Measurements from ENCODE around the gene TUBA4A. TPM values are rescaled to one million over a fixed set of nuclear protein-coding genes. Genes with fewer than 3 reads are reported as not detected.
"Not testable (repeated sequence)": the region's sequence is repeated elsewhere in the genome, so short reads cannot be mapped to it uniquely, and the experiment has no call there.

The TUBA4A gene
- total RNA-seq, 1 donor from 2014 or later = not detected

GRCh38 chr2:219204425-219205164, 49.1 kb downstream of the TUBA4A start:
- Histone ChIP-seq H2AFZ (replicated peaks) (no peak overlapping the region), H3K27ac (no peak overlapping the region), H3K27me3 (no peaks in the 10 kb centered on the region), H3F3A (ENCODE audit: low read depth) (peaks cover 26% of the 10 kb centered on the region), H3K9me3 (ENCODE audit: low read depth) (no peaks in the 10 kb centered on the region), H4K20me1 (ENCODE audit: low read depth) (no peaks in the 10 kb centered on the region), H3K4me2 (no peak overlapping the region), H3K36me3 (no peaks in the 10 kb centered on the region), H3K4me3 (no peak overlapping the region), H3K79me2 (ENCODE audit: low read depth) (no peaks in the 10 kb centered on the region), H3K9ac (no peak overlapping the region), H3K4me1 (peaks cover 7% of the 10 kb centered on the region)
- peaks cover 28% of the 10 kb centered on the region for H3K4me1 Mint-ChIP-seq
- DNase-seq (ENCODE audit: low spot score) = no peak
- H3K9me3 Mint-ChIP-seq = peaks cover 12% of the 10 kb centered on the region
- peak overlapping the region; percentile 95 for H3K4me3 Mint-ChIP-seq
- peaks cover 2% of the 10 kb centered on the region for H3K36me3 Mint-ChIP-seq
- H3K27ac Mint-ChIP-seq = no peak overlapping the region
- TF ChIP-seq EZH2 (IDR thresholded peaks at IDR 0.05) = no peak
- no peak for TF ChIP-seq CTCF (IDR thresholded peaks at IDR 0.05)
- H3K27me3 Mint-ChIP-seq (ENCODE audit: insufficient read depth, low read depth) = peaks cover 2% of the 10 kb centered on the region

GRCh38 chr2:219201331-219201730, 52.4 kb downstream of the TUBA4A start:
- H3K27me3 Mint-ChIP-seq (ENCODE audit: insufficient read depth, low read depth); H3K27ac ChIP-seq; H3K9ac ChIP-seq; H4K20me1 ChIP-seq (ENCODE audit: low read depth); H3F3A ChIP-seq (ENCODE audit: low read depth); H3K36me3 Mint-ChIP-seq; DNase-seq (ENCODE audit: low spot score); H3K36me3 ChIP-seq; H3K4me3 ChIP-seq; H3K27me3 ChIP-seq; H3K79me2 ChIP-seq (ENCODE audit: low read depth); H3K4me3 Mint-ChIP-seq; H2AFZ ChIP-seq (replicated peaks); H3K4me1 ChIP-seq; H3K4me2 ChIP-seq; H3K9me3 ChIP-seq (ENCODE audit: low read depth): not testable (repeated sequence)
- Mint-ChIP-seq H3K27ac (peak overlapping the region; percentile 95), H3K9me3 (peaks cover 12% of the 10 kb centered on the region), H3K4me1 (peaks cover 18% of the 10 kb centered on the region)

GRCh38 chr2:219200502-219201326, 53.0 kb downstream of the TUBA4A start:
- H3K27ac Mint-ChIP-seq = peak overlapping the region; percentile 95
- not testable (repeated sequence) for H3K36me3 Mint-ChIP-seq; H3K27ac ChIP-seq; H3K79me2 ChIP-seq (ENCODE audit: low read depth); H3K27me3 ChIP-seq; H3K9ac ChIP-seq; DNase-seq (ENCODE audit: low spot score); H3K27me3 Mint-ChIP-seq (ENCODE audit: insufficient read depth, low read depth); H3K36me3 ChIP-seq; H3F3A ChIP-seq (ENCODE audit: low read depth); H3K4me3 ChIP-seq; H3K4me1 ChIP-seq; H3K9me3 ChIP-seq (ENCODE audit: low read depth); H4K20me1 ChIP-seq (ENCODE audit: low read depth); H3K4me2 ChIP-seq; H2AFZ ChIP-seq (replicated peaks)
- peaks cover 14% of the 10 kb centered on the region for H3K4me1 Mint-ChIP-seq
- peaks cover 12% of the 10 kb centered on the region for H3K9me3 Mint-ChIP-seq
- H3K4me3 Mint-ChIP-seq = peak overlapping the region; percentile 11

MicroRNA genes within 50 kb of the gene (microRNA counts, 767-probe panel; counts per million panel counts)
- microRNA hsa-miR-153 = 460 counts per million, percentile 90 among the panel's probes with 10 or more counts

Small RNAs within 50 kb of the gene (microRNA-seq; reads per million reads assigned to microRNA genes)
- not detected for gene MIR153-1

Small RNAs within 50 kb of the gene (small RNA-seq; reads per million reads assigned to genes)
- gene MIR153-1 = not detected

Other genes starting within 250 kb of the TUBA4A start
- gene CFAP65, start 212.4 kb downstream of the TUBA4A start, total RNA-seq (ENCODE audit: low replicate concordance) = 0.22 and 0.80 TPM in 2 replicates
- gene IHH, start 193.0 kb downstream of the TUBA4A start, total RNA-seq (ENCODE audit: low replicate concordance) = 0.06 TPM in 1 of 2 replicates, not detected in the other
- gene NHEJ1, start 93.1 kb downstream of the TUBA4A start, total RNA-seq (ENCODE audit: low replicate concordance) = 23.9 and 25.5 TPM in 2 replicates
- gene SLC23A3, start 83.9 kb downstream of the TUBA4A start, total RNA-seq (ENCODE audit: low replicate concordance) = 0.06 and 1.4 TPM in 2 replicates
- 15.8 and 21.8 TPM in 2 replicates for gene CNPPD1, start 77.0 kb downstream of the TUBA4A start, total RNA-seq (ENCODE audit: low replicate concordance)
- 32.9 and 53.5 TPM in 2 replicates for gene RETREG2, start 75.6 kb downstream of the TUBA4A start, total RNA-seq (ENCODE audit: low replicate concordance)
- 13.6 and 23.8 TPM in 2 replicates for gene ZFAND2B, start 47.1 kb downstream of the TUBA4A start, total RNA-seq (ENCODE audit: low replicate concordance)
- 14.0 and 14.3 TPM in 2 replicates for gene ABCB6, start 35.0 kb downstream of the TUBA4A start, total RNA-seq (ENCODE audit: low replicate concordance)
- 32.7 and 40.3 TPM in 2 replicates for gene ATG9A, start 24.3 kb downstream of the TUBA4A start, total RNA-seq (ENCODE audit: low replicate concordance)
- gene ANKZF1, start 24.1 kb downstream of the TUBA4A start, total RNA-seq (ENCODE audit: low replicate concordance) = 65.9 and 76.3 TPM in 2 replicates
- 7.2 and 14.7 TPM in 2 replicates for gene GLB1L, start 8.5 kb downstream of the TUBA4A start, total RNA-seq (ENCODE audit: low replicate concordance)
- 19.9 and 26.8 TPM in 2 replicates for gene STK16, start 8.4 kb downstream of the TUBA4A start, total RNA-seq (ENCODE audit: low replicate concordance)
- not detected in 2 replicates for gene TUBA4B, start 675 bp downstream of the TUBA4A start, total RNA-seq (ENCODE audit: low replicate concordance)
- gene DNAJB2, start 25.4 kb upstream of the TUBA4A start, total RNA-seq (ENCODE audit: low replicate concordance) = 35.0 and 37.0 TPM in 2 replicates
- gene PTPRN, start 55.5 kb upstream of the TUBA4A start, total RNA-seq (ENCODE audit: low replicate concordance) = 0.60 and 4.2 TPM in 2 replicates
- not detected in 2 replicates for gene RESP18, start 78.8 kb upstream of the TUBA4A start, total RNA-seq (ENCODE audit: low replicate concordance)
- gene DNPEP, start 134.0 kb upstream of the TUBA4A start, total RNA-seq (ENCODE audit: low replicate concordance) = 36.6 and 120 TPM in 2 replicates
- 0.31 TPM in 1 of 2 replicates, not detected in the other for gene DES, start 164.5 kb upstream of the TUBA4A start, total RNA-seq (ENCODE audit: low replicate concordance)
- 5.6 and 18.4 TPM in 2 replicates for gene SPEG, start 180.9 kb upstream of the TUBA4A start, total RNA-seq (ENCODE audit: low replicate concordance)
- 23.8 and 49.3 TPM in 2 replicates for gene GMPPA, start 245.0 kb upstream of the TUBA4A start, total RNA-seq (ENCODE audit: low replicate concordance)